NAMALWA (cell line): ENCODE measurements around the gene SLC2A11.

Experiments
- DNase-seq: peaks from one replicate; pipeline ENCODE4 v3.0.0-alpha.2; 2015; ENCODE audit warnings: low spot score

The SLC2A11 gene

GRCh38 chr22:23832226-23833016, 25.3 kb upstream of the SLC2A11 start:
- no peak for DNase-seq

GRCh38 chr22:23833017-23833751, 24.5 kb upstream of the SLC2A11 start:
- no peak for DNase-seq

- no peak for DNase-seq
These were observed 23.8 kb upstream of the SLC2A11 start for GRCh38 chr22:23833911-23834317.

DNA sequence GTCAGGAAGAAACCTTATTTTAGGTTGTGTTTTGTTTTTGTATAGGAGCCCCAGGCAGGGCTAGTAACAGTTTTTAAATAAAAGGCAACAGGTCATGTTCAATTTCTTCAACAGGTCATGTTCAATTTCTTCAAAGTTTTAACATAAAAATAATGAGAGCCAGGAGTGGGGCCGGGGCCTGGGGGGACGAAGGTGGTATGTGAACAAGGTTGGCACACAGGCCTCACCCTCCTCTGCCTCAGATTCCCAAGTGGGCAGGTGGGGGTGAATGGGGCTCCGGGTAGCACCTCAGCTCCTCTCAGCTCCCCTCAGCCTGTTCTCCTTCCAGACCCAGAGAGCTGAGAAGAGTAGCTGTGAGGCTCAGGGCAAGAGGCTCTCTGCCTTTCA, 23.3 kb upstream of the SLC2A11 start:
- DNase-seq, result no peak

- DNase-seq, result no peak
These were observed 22.7 kb upstream of the SLC2A11 start for GRCh38 chr22:23834793-23835483.

GRCh38 chr22:23835484-23836144, 22.1 kb upstream of the SLC2A11 start:
- DNase-seq, result no peak

GRCh38 chr22:23836281-23836680, 21.4 kb upstream of the SLC2A11 start:
- DNase-seq, result no peak

- no peak for DNase-seq
These were observed 20.8 kb upstream of the SLC2A11 start for GRCh38 chr22:23836692-23837495.

- peak; percentile 33 for DNase-seq
These were observed 20.2 kb upstream of the SLC2A11 start for GRCh38 chr22:23837496-23837859.

DNA sequence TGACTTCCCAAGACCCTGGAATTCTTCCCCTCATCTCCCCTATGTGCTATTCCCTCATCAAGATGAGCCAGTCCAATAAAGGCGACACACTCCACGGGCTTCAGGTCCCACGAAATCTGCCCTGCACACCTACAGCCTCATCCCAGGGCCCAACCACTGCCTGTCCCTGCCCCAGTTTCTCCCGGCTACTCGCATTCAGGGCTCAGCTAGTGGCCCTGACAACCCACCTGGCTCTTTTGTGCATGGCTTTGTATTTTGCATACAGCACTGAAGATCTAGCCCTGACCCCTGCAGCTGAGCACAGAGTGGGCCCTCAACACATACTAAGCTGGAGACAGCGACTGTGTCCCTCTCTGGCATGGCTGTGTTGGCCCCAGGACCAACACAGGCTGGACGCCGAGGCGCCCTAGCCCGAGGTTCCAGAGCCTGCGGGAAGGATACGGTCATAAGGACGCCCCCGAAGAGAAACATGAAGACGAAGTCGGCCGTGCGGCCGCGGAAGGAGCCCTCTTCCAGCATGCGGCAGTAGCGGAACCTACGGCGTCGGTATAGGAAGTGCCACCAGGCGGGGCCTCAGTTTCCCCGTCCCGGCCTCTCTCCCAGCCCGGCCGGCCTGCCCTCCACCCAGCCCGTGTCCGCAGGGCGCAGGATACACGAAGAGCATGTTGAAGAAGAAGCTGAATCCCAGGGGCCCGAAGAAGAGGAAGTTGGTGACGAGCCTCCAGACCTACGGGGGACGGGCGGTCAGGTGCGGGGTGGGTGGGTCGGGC, 19.6 kb upstream of the SLC2A11 start:
- peak; percentile 64 for DNase-seq

- peak; percentile 99 for DNase-seq
These were observed 18.8 kb upstream of the SLC2A11 start, which contains the start of gene DERL3 for GRCh38 chr22:23838681-23839468. Gene DERL3, minus strand, starts transcription at chr22:23839006. Its CDS starts 19 bp downstream, at chr22:23838987.

DNA sequence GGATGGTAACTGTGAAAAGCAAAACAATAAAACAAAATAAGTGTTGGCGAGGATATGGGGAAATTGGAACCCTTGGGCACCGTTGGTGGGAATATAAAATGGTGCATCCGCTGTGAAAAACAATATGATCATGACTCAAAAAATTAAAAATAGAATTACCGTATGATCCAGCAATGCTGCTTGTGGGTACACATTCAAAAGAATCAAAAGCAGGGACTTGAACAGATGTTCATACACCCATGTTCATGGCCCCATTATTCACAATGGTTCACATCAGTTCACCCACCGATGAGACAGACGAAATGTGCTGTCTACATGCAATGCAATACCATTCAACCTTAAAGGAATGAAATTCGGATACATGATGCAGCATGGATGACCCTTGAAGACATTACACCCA, 17.6 kb upstream of the SLC2A11 start:
- peak; percentile 32 for DNase-seq

DNA sequence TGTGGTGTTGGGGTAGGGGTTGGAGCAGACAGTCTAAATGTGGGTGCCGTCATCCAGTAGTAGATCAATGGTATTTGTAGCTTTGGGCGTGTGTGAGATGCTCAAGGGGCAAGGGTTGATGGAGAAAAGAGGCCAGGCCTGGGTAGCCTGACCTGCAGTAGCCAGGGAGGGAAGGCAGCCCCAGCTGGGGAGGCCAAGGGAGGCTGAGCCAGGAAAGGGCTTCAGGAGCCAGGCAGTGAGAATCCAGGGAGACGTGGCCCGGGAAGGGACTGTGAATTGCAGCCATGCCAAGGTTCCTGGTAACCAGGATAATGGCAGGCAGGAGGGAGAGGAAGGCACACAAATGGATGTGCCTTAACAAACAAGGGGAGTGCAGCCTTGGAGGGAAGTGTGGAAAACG, 16.4 kb upstream of the SLC2A11 start:
- DNase-seq, result no peak

DNA sequence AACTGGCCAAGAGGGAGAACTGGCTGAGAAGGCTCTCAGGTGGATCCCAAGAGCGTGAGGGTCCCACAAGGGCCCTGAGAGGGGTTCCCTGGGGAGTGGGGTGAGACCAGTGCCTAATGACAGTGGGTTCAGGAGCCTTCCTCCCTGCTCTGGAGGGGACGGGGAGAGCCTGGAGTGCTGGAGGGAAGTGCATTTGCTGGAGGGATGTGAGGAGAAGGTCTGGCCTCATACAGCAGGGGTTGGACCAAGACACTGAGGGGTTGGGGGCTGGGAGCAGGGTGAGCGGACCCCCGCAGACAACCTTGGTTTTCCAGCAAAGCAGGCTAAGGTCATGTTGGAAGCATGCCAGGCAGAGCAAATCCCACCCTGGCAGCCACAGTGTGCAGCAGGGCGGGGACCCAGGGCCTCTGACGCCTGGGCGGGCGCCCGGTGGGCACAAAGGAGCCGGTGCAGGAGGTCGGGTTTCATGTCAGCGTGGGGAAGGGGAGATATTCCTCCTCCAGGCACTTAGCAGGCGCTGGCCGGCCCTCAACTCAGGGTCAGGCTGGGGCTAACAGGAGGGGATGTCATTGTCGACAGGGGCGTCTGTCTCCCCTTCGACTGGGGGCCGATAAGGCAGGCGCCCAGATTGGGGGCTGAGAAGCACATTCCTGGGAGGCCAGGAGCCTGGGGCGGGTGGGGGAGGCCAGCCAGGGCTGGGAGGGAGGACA, 15.8 kb upstream of the SLC2A11 start:
- DNase-seq, result no peak

- no peak for DNase-seq
These were observed 15.1 kb upstream of the SLC2A11 start for GRCh38 chr22:23842599-23842998.

GRCh38 chr22:23844739-23845202, 12.9 kb upstream of the SLC2A11 start:
- DNase-seq, result no peak

- no peak for DNase-seq
These were observed 12.2 kb upstream of the SLC2A11 start for GRCh38 chr22:23845265-23846080.

- DNase-seq, result peak; percentile 33
These were observed 11.6 kb upstream of the SLC2A11 start for GRCh38 chr22:23846081-23846469.
